Gastroesophageal sphincter (tissue), 4 donors: ENCODE data around the gene ESR1. TPM values are rescaled to one million over a fixed set of nuclear protein-coding genes. Genes with fewer than 3 reads are reported as not detected.
A peak's percentile ranks its signal among the peaks of the same experiment; 100 is the strongest.

Source experiments
- ATAC-seq: fragments of 150-250 bp; one replicate; pipeline ENCODE4 v1.9.1; 2016; ENCODE audit warnings: mild to moderate bottlenecking, moderate library complexity
- H3K27ac ChIP-seq, 4 donors: fragments of 200-600 bp; sonication (generic) in 3 of 4; 1 replicate in 3 of 4; 2 replicates in 1 of 4; pipeline ENCODE4 v1.5.1; 2016 to 2019
- H3K27me3 ChIP-seq: fragments of 200-600 bp; sonication (generic); one replicate; pipeline ENCODE4 v1.5.1; 2019
- H3K36me3 ChIP-seq, 2 donors: fragments of 200-600 bp; sonication (generic); one replicate each; pipeline ENCODE4 v1.5.1; 2019; ENCODE audit warnings: control low read depth in 1 of 2
- H3K4me1 ChIP-seq, 3 donors: fragments of 200-600 bp; sonication (generic); 1 replicate in 2 of 3; 2 replicates in 1 of 3; pipeline ENCODE4 v1.5.1; 2016 to 2019; ENCODE audit warnings: control low read depth in 2 of 3
- H3K4me3 ChIP-seq, 2 donors: fragments of 200-600 bp; sonication (generic); one replicate each; pipeline ENCODE4 v1.5.1; 2019; ENCODE audit warnings: mild to moderate bottlenecking in 1 of 2, moderate library complexity in 1 of 2
- H3K9me3 ChIP-seq, 3 donors: fragments of 200-600 bp; sonication (generic); one replicate each; pipeline ENCODE4 v1.5.1; 2017 to 2019; ENCODE audit warnings: control low read depth in 2 of 3
- EP300 ChIP-seq: sonication (generic); formaldehyde crosslinking; IDR thresholded peaks from one replicate; pipeline ENCODE4 v1.6.1; 2017; ENCODE audit warnings: antibody characterized with exemption, mild to moderate bottlenecking
- POLR2A ChIP-seq, 2 donors: fragments of 450-650 bp; IDR thresholded peaks; one replicate each; pipeline ENCODE4 v1.6.1; 2017; ENCODE audit warnings: antibody characterized with exemption in 2 of 2, mild to moderate bottlenecking in 2 of 2, moderate library complexity in 1 of 2
- POLR2AphosphoS5 ChIP-seq: sonication (generic); formaldehyde crosslinking; IDR thresholded peaks from one replicate; pipeline ENCODE4 v1.6.1; 2017; ENCODE audit warnings: antibody characterized with exemption
- WGBS, 2 donors: methylation state at CpG; one replicate each; pipeline ENCODE4 v1.1.5; 2018; ENCODE audit warnings: low coverage in 1 of 2; 5-methylcytosine and 5-hydroxymethylcytosine counted together
- total RNA-seq, 4 donors: library from RNA; depleted of rRNA; stranded (reverse); fragments of >200 nt; gene quantifications; one replicate each; pipeline ENCODE4 v1.1.0, GENCODE V29; 2016
- TF ChIP-seq, protein P1 (sequence below), 4 experiments: fragments of 200-600 bp in 2 of 4; fragments of 450-650 bp in 2 of 4; sonication (generic) in 1 of 4; IDR thresholded peaks; one replicate each; pipeline ENCODE4 v1.5.1; 2017 to 2019; ENCODE audit warnings: antibody characterized with exemption in 4 of 4, mild to moderate bottlenecking in 2 of 4, moderate library complexity in 2 of 4

The ESR1 gene
- total RNA-seq, 4 donors from 2014 or later: 0.93 to 2.3 (median 0.97) TPM

GRCh38 chr6:151763938-151764680, 43.4 kb upstream of the ESR1 start:
- WGBS, 2 donors: 21 to 24% methylated on average over 12 to 14 of the region's 20 CpGs
- TF ChIP-seq, protein P1, sequence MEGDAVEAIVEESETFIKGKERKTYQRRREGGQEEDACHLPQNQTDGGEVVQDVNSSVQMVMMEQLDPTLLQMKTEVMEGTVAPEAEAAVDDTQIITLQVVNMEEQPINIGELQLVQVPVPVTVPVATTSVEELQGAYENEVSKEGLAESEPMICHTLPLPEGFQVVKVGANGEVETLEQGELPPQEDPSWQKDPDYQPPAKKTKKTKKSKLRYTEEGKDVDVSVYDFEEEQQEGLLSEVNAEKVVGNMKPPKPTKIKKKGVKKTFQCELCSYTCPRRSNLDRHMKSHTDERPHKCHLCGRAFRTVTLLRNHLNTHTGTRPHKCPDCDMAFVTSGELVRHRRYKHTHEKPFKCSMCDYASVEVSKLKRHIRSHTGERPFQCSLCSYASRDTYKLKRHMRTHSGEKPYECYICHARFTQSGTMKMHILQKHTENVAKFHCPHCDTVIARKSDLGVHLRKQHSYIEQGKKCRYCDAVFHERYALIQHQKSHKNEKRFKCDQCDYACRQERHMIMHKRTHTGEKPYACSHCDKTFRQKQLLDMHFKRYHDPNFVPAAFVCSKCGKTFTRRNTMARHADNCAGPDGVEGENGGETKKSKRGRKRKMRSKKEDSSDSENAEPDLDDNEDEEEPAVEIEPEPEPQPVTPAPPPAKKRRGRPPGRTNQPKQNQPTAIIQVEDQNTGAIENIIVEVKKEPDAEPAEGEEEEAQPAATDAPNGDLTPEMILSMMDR (IDR thresholded peaks at IDR 0.05): peak; percentile 19 to 59 (median 48)
- TF ChIP-seq POLR2A (IDR thresholded peaks at IDR 0.05): no peak
- ATAC-seq: peak; percentile 88
- peak overlapping the region in 2 of 4 donors; percentile 29 to 64 for H3K27ac ChIP-seq
- no peaks in the 10 kb centered on the region for H3K9me3 ChIP-seq
- H3K4me3 ChIP-seq: peak overlapping the region in 1 of 2 donors; percentile 22
- H3K27me3 ChIP-seq: peaks cover 10% of the 10 kb centered on the region
- H3K36me3 ChIP-seq: no peaks in the 10 kb centered on the region
- H3K4me1 ChIP-seq: peaks cover 0 to 6% (median 0%) of the 10 kb centered on the region in 3 donors

GRCh38 chr6:151765444-151765886, 42.0 kb upstream of the ESR1 start:
- Histone ChIP-seq H3K27ac (no peak overlapping the region), H3K4me3 (no peak overlapping the region), H3K27me3 (peaks cover 10% of the 10 kb centered on the region), H3K9me3 (no peaks in the 10 kb centered on the region), H3K4me1 (peaks cover 0 to 6% (median 0%) of the 10 kb centered on the region in 3 donors), H3K36me3 (no peaks in the 10 kb centered on the region)
- peak; percentile 35 for ATAC-seq
- TF ChIP-seq, protein P1 (IDR thresholded peaks at IDR 0.05): peak; percentile 31 to 69 (median 64)
- TF ChIP-seq EP300: no peak
- WGBS, 2 donors: 0 to 4% methylated on average over 2 of the region's 2 CpGs

DNA sequence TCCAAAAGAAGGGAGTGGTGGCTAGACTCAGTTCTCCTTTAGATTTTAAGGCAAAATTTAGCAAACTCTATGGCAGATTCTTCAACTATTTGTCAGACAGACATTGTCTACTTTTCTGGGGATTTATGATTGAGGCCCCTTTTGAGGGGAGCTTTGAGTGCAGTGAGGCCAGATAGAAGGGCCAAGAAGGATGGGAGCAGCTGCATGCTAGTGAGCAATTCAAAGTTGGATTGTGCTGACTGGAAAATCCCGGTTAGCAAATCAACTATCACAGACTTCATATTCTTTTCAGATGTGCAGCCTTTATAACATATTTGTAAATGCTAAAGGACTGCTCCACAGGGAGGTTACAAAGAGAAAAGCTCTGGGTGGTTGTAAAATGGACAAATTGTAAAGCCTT, 35.0 kb upstream of the ESR1 start:
- no peak overlapping the region for H3K27ac ChIP-seq
- no peaks in the 10 kb centered on the region for H3K9me3 ChIP-seq
- TF ChIP-seq POLR2A (IDR thresholded peaks at IDR 0.05): no peak
- no peak for TF ChIP-seq EP300
- TF ChIP-seq, protein P1 (IDR thresholded peaks at IDR 0.05): no peak
- TF ChIP-seq POLR2AphosphoS5: no peak
- ATAC-seq: no peak
- H3K36me3 ChIP-seq: no peaks in the 10 kb centered on the region
- 88% methylated on average over 1 of the region's 1 CpG; no CpG with 5 or more reads in 1 of the 2 donors for WGBS, 2 donors
- H3K27me3 ChIP-seq: no peaks in the 10 kb centered on the region
- H3K4me3 ChIP-seq: no peak overlapping the region
- H3K4me1 ChIP-seq: no peaks in the 10 kb centered on the region

DNA sequence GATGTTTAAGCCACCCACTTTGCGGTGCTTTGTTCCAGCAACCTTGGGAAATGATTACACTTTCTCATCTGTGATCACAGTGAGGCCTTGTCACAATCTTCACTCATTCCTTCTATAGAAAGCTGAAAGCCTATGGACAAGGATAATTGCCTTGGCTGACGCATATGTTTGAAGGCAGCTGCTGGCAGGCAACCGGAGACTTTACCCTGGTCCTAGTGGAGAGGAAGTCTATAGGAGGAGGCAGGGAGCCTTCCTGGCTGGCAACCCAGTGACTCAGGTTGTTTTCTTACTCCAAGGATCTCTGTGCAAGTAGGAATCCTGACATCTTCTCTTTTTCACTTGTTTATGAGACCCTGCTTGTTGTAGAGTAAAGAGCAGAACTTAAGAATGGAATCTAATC, 34.1 kb upstream of the ESR1 start:
- H3K4me3 ChIP-seq: no peak overlapping the region
- TF ChIP-seq, protein P1 (IDR thresholded peaks at IDR 0.05): no peak
- TF ChIP-seq POLR2A (IDR thresholded peaks at IDR 0.05): no peak
- TF ChIP-seq POLR2AphosphoS5: no peak
- no peak for TF ChIP-seq EP300
- H3K27me3 ChIP-seq: no peaks in the 10 kb centered on the region
- H3K4me1 ChIP-seq: no peaks in the 10 kb centered on the region
- no peak for ATAC-seq
- no peak overlapping the region for H3K27ac ChIP-seq
- H3K9me3 ChIP-seq: no peaks in the 10 kb centered on the region
- WGBS, 2 donors: 67 to 86% methylated on average over 2 to 3 of the region's 3 CpGs
- no peaks in the 10 kb centered on the region for H3K36me3 ChIP-seq

DNA sequence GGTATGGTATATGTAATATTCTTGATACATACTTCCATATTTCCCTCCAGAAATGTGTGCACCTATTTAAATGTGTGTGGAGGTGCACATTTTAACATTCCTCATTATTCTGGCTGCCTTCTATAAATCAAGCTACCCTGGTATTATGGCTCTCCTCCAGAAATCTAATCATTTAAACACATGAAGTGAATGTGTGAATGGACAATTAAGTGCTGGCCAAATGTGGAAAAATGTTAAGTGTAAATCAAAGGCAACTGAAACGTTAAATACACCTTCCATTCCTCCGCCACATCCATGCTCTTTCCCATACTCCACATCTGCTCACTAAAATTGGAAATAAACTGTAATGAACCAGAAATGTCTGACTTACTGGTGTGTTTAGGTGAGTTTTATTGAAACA, 24.9 kb upstream of the ESR1 start:
- Histone ChIP-seq H3K9me3 (peaks cover 0 to 6% (median 0%) of the 10 kb centered on the region in 3 donors), H3K27ac (no peak overlapping the region), H3K36me3 (no peaks in the 10 kb centered on the region), H3K4me3 (no peak overlapping the region), H3K27me3 (peaks cover 4% of the 10 kb centered on the region), H3K4me1 (no peaks in the 10 kb centered on the region)
- 38 to 53% methylated on average over 2 of the region's 2 CpGs for WGBS, 2 donors
- no peak for TF ChIP-seq POLR2AphosphoS5
- no peak for TF ChIP-seq EP300
- TF ChIP-seq, protein P1 (IDR thresholded peaks at IDR 0.05): no peak
- no peak for TF ChIP-seq POLR2A (IDR thresholded peaks at IDR 0.05)
- no peak for ATAC-seq
